Measurements from ENCODE around the gene BICC1.
"Not testable (repeated sequence)": the region's sequence is repeated elsewhere in the genome, so short reads cannot be mapped to it uniquely, and the experiment has no call there.

The BICC1 gene

GRCh38 chr10:58590152-58590840 is 77.6 kb downstream of the BICC1 start:
- no peak for DNase-seq (ENCODE audit: low read depth in 3 of 3, low spot score in 1 of 3)

- no peak for DNase-seq (ENCODE audit: low read depth in 3 of 3, low spot score in 1 of 3)
Observed at GRCh38 chr10:58590924-58591323, 78.3 kb downstream of the BICC1 start.

DNA sequence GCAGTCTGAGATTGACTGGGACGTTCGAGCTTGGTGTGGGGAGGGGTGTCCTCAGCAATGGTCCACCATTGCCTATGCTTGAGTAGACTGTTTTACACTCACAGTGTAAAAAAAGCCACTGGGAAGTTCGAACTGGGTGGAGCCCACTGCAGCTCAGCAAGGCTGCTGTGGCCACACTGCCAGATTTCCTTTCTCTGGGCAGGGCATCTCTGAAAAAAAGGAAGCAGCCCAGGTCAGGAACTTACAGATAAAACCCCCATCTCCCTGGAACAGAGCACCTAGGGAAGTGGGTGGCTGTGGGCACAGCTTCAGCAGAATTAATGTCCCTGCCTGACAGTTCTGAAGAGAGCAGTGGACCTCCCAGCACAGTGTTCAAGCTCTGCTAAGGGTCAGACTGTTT is 80.3 kb downstream of the BICC1 start:
- no peak for DNase-seq (ENCODE audit: low read depth in 3 of 3, low spot score in 1 of 3)

GRCh38 chr10:58597211-58597610 is 84.5 kb downstream of the BICC1 start:
- not testable (repeated sequence) for DNase-seq (ENCODE audit: low read depth in 3 of 3, low spot score in 1 of 3)

GRCh38 chr10:58599927-58600553 is 87.4 kb downstream of the BICC1 start:
- DNase-seq (ENCODE audit: low read depth in 3 of 3, low spot score in 1 of 3) = no peak

DNA sequence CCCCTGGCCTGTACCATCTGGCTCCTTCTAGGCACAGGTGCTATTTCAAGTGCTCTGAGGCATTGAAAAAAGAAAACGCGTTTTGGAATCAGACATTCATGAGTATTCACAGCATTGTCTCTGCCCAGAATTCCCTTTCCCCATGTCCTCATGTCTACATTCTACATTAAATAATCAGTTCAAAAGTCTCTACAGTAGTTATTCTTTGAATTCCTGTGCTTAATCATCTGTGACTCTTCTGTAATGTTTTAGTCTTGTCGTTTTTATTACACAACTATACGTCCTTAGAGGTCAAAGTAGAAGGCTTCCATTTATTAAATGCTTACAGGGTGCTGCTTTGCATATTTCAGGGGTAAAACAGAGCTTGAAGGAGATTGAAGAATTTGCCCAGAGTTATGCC is 95.7 kb downstream of the BICC1 start:
- no peak for DNase-seq (ENCODE audit: low read depth in 3 of 3, low spot score in 1 of 3)

- DNase-seq (ENCODE audit: low read depth in 3 of 3, low spot score in 1 of 3) = no peak
Observed at GRCh38 chr10:58608826-58609531, 96.3 kb downstream of the BICC1 start.

GRCh38 chr10:58609532-58610150 is 97.0 kb downstream of the BICC1 start:
- no peak for DNase-seq (ENCODE audit: low read depth in 3 of 3, low spot score in 1 of 3)

DNA sequence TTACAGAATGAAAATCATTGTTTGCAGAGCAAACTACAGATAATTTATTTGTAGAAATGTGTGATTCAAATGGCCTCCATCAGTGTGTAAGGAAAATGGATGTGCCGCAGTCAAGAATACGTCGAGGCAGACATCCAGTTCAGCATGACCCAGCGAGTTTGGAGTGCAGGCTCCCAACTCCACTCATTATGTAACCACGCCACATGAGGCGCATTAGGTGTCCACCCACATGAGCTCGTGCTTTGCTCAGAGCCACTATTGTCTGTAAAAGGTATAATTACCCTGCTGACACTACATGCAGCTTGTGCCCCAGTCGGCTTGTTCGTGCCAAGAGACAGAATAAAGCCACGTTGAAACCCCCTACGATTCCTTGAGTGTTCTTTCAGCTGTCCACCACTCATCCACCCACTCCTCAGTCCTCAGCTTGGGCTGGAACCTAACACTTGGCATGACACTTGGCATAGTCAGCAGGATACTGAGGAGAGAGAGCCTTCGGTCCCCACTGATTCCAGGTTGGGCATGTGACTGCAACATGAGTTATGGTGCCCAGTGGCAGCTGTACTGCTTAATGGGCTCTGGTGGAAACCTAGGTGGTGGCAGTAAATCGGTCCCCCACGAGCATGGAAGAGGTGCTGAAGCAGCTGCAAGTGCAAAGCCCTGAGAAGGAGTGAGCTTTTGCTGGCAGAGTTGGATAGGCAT is 102.7 kb downstream of the BICC1 start:
- no peak for DNase-seq (ENCODE audit: low read depth in 3 of 3, low spot score in 1 of 3)

DNA sequence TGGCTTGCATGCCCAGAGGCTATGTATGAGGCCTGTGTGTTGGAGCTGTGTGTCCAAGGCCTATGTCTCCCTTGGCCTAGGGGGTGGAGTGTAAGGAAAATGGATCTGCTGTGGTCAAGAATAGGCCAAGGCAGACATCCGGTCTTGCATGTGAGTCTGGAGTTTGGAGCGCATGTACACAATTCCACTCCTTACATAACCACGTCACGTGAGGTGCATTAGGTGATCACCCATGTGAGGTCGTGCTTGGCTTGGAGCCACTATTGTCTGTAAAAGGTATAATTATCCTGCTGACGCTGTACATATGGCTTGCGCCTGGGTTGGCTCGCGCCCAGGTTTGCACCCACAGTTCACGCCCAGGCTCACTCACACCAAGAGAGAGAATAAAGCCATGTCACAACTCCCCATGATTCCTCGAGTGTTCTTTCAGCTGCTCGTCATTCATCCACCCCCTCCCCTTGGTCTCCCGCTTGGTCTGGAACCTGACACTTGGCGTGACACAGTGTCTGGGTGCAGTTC is 105.5 kb downstream of the BICC1 start:
- no peak for DNase-seq (ENCODE audit: low read depth in 3 of 3, low spot score in 1 of 3)

GRCh38 chr10:58621379-58622077 is 108.9 kb downstream of the BICC1 start:
- DNase-seq (ENCODE audit: low read depth in 3 of 3, low spot score in 1 of 3) = no peak

DNA sequence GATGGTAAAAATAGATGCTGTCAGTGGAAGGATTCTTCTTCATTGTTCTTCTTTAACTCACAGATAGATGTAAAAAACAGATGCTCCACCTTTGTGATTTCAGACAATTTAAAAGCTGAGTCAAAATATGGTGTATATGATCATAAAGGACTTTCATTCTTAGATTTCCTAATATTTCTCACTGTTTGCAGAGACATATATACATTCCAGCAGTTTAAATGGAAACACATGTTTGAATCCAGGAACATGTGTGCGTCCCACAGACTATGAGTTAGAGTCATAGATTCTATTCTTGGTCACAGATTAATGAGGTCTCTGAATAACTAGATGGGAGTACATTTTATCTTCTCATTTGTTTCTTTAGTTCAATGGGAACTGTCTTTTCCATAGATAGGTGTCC is 109.6 kb downstream of the BICC1 start:
- DNase-seq (ENCODE audit: low read depth in 3 of 3, low spot score in 1 of 3) = no peak

- no peak for DNase-seq (ENCODE audit: low read depth in 3 of 3, low spot score in 1 of 3)
Observed at GRCh38 chr10:58625070-58625469, 112.4 kb downstream of the BICC1 start.

- no peak for DNase-seq (ENCODE audit: low read depth in 3 of 3, low spot score in 1 of 3)
Observed at GRCh38 chr10:58627392-58627791, 114.7 kb downstream of the BICC1 start.

DNA sequence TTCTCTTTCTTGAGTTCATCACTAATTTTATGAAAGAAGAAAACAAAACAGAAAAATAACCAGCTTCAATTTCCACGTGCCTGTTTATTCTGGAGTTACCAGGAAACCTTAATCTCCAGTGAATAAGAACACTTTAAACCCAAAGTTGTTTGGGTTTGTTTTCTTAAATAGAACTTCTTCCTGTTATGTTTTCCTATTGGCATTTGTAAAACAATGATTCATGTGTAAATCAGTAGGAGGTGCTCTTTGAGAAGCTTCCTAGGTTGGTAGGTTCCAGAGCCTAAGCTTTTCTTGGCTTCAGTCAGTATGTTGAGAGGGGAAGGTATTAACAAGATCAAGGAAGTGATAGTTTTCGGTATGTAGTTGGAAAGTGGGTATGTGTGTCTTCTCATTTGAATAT is 119.0 kb downstream of the BICC1 start:
- DNase-seq (ENCODE audit: low read depth in 3 of 3, low spot score in 1 of 3) = no peak

DNA sequence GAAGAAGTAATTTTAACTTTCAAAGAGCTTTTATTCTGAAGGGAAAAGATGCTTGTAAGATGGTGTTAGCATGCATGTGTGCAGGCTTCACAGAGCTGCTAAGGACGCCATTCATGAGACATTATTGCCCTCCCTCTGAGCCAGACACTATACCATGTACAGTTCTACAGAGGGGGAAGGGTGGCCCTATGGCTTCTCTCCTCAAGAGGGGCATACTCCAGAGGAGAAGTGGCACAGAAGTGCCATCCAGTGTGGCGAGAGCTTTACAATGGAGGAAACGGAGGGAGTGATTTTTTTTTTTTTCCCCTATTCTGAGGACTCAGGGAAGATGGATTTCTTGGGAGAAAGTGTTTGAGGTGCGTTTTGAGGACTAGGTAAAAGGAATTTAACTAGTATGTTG is 119.5 kb downstream of the BICC1 start:
- no peak for DNase-seq (ENCODE audit: low read depth in 3 of 3, low spot score in 1 of 3)

- no peak for DNase-seq (ENCODE audit: low read depth in 3 of 3, low spot score in 1 of 3)
Observed at GRCh38 chr10:58637352-58637751, 124.7 kb downstream of the BICC1 start.

DNA sequence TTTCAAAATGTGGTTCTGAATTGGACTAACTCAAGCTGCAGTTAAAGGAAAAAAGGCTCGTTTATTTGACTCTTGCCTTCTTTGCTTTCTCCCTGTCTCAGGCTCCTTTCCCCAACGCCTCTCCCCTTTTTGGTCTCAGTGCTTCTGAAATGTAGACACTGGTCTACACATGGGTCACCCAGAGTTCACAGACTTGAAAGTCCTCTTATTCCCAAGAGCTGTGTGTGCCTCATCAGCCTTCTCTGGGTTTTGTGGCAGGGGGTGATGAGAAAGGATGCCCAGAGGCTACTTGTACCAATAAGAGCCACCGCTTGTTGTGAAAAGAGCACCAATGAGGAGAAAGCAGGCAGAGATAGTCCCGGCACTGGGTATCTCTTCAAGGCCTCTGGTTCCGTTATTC is 125.7 kb downstream of the BICC1 start:
- no peak for DNase-seq (ENCODE audit: low read depth in 3 of 3, low spot score in 1 of 3)

- no peak for DNase-seq (ENCODE audit: low read depth in 3 of 3, low spot score in 1 of 3)
Observed at GRCh38 chr10:58641095-58641531, 128.4 kb downstream of the BICC1 start.

DNA sequence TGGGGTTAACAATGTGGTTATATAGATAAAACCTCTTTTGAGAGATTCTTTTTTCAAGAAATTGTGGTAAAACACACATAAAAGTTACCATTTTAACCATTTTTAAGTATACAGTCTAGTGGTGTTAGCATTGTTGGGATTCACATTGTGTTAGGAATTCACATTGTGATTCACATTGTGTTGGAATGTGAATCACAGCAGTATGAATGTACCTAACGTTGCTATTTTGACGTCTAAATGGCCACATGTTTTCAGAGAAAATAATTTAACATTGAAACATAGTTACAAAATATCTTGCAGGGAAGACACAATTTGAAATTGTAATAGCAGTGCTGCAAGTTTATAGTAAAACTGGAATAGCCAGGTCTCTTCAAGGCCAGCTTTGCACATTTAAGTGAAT is 129.0 kb downstream of the BICC1 start:
- DNase-seq (ENCODE audit: low read depth in 3 of 3, low spot score in 1 of 3) = no peak

DNA sequence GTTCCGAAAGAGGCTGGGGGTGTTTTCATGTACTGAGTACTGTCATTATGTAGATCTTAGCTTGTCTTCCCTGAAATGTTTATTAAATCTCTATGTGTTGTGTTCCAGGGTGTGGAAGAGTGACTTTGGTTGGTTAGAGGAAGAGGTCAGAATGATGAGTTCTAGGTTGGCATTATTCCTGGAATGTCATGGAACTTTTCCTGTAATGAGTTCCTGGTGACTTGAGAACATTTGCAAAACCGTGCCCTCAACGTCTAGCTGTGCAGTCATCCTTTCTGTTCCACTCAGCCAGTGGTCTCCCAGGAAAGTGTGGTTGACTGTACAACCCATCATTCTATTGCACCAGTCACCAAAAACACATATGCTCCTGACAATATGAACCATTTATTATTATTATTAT is 129.6 kb downstream of the BICC1 start:
- DNase-seq (ENCODE audit: low read depth in 3 of 3, low spot score in 1 of 3) = no peak
